ENCODE results near the gene ADO.

DNA sequence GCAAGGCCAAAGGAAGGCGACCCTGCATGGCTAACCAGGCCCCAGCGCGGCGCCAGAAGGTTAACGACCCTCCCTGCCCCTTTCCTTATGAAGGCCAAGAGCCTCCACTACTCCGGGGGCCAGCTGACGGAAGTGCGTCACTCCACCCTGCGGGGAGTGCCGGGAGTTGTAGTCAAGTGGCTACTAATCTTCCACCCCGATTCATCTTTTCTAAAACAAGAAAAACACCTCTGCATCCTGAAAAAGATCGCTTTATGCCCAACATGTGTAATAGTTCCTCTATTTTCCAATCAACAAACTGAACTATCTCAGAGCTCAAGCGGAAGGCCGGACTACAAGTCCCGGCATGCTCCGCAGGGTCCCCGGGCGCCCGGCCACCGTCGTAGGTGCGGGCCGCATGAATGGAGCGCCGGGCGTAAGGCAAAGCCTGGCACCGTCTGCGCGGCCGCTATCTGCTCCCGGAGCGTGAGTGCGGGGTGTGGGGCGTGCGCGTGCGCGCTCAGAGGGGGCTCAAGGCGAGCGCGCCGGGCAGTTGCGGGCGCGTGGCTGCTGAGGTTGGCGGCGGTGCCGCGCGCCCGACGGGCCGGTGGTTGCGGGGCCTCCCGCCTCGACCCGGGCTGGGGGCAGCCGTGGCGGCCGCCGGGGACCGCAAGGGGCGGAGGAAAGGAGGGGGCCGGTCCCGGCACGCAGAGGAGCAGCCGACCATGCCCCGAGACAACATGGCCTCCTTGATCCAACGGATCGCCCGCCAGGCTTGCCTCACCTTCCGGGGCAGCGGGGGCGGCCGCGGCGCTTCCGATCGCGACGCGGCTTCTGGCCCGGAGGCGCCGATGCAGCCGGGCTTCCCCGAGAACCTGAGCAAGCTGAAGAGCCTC lies at the start of gene ADO:
- TF ChIP-seq, protein P1, sequence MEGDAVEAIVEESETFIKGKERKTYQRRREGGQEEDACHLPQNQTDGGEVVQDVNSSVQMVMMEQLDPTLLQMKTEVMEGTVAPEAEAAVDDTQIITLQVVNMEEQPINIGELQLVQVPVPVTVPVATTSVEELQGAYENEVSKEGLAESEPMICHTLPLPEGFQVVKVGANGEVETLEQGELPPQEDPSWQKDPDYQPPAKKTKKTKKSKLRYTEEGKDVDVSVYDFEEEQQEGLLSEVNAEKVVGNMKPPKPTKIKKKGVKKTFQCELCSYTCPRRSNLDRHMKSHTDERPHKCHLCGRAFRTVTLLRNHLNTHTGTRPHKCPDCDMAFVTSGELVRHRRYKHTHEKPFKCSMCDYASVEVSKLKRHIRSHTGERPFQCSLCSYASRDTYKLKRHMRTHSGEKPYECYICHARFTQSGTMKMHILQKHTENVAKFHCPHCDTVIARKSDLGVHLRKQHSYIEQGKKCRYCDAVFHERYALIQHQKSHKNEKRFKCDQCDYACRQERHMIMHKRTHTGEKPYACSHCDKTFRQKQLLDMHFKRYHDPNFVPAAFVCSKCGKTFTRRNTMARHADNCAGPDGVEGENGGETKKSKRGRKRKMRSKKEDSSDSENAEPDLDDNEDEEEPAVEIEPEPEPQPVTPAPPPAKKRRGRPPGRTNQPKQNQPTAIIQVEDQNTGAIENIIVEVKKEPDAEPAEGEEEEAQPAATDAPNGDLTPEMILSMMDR (IDR thresholded peaks at IDR 0.05), result no peak
- TF ChIP-seq EZH2phosphoT487 (IDR thresholded peaks at IDR 0.05; ENCODE audit: borderline replicate concordance, low read depth), result no peak
- no peak for TF ChIP-seq CHD2 (IDR thresholded peaks at IDR 0.05; ENCODE audit: low read length, partially characterized antibody)
- TF ChIP-seq RCOR1 (IDR thresholded peaks at IDR 0.05; ENCODE audit: low read length), result no peak
- TF ChIP-seq, protein P2, sequence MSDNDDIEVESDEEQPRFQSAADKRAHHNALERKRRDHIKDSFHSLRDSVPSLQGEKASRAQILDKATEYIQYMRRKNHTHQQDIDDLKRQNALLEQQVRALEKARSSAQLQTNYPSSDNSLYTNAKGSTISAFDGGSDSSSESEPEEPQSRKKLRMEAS (IDR thresholded peaks at IDR 0.05; ENCODE audit: low read depth), result peak; percentile 46; the same call in 1 of the 2 replicates
- TF ChIP-seq SIN3A (IDR thresholded peaks at IDR 0.05; ENCODE audit: borderline replicate concordance, low read depth, low read length), result no peak
- TF ChIP-seq GATA2 (CRISPR knock-in tag; IDR thresholded peaks at IDR 0.05), result no peak
- TF ChIP-seq, protein P3, sequence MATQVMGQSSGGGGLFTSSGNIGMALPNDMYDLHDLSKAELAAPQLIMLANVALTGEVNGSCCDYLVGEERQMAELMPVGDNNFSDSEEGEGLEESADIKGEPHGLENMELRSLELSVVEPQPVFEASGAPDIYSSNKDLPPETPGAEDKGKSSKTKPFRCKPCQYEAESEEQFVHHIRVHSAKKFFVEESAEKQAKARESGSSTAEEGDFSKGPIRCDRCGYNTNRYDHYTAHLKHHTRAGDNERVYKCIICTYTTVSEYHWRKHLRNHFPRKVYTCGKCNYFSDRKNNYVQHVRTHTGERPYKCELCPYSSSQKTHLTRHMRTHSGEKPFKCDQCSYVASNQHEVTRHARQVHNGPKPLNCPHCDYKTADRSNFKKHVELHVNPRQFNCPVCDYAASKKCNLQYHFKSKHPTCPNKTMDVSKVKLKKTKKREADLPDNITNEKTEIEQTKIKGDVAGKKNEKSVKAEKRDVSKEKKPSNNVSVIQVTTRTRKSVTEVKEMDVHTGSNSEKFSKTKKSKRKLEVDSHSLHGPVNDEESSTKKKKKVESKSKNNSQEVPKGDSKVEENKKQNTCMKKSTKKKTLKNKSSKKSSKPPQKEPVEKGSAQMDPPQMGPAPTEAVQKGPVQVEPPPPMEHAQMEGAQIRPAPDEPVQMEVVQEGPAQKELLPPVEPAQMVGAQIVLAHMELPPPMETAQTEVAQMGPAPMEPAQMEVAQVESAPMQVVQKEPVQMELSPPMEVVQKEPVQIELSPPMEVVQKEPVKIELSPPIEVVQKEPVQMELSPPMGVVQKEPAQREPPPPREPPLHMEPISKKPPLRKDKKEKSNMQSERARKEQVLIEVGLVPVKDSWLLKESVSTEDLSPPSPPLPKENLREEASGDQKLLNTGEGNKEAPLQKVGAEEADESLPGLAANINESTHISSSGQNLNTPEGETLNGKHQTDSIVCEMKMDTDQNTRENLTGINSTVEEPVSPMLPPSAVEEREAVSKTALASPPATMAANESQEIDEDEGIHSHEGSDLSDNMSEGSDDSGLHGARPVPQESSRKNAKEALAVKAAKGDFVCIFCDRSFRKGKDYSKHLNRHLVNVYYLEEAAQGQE (IDR thresholded peaks at IDR 0.05; ENCODE audit: low read depth, low read length), result no peak
- no peak; the same call in none of the 2 replicates for TF ChIP-seq POLR2AphosphoS5 (IDR thresholded peaks at IDR 0.05; ENCODE audit: low read depth, low read length)
- TF ChIP-seq, protein P4, sequence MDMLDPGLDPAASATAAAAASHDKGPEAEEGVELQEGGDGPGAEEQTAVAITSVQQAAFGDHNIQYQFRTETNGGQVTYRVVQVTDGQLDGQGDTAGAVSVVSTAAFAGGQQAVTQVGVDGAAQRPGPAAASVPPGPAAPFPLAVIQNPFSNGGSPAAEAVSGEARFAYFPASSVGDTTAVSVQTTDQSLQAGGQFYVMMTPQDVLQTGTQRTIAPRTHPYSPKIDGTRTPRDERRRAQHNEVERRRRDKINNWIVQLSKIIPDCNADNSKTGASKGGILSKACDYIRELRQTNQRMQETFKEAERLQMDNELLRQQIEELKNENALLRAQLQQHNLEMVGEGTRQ (IDR thresholded peaks at IDR 0.05; ENCODE audit: borderline replicate concordance, low read depth, low read length), result no peak
- no peak for TF ChIP-seq RFX5 (IDR thresholded peaks at IDR 0.05; ENCODE audit: low read length)
- no peak for TF ChIP-seq JUND (IDR thresholded peaks at IDR 0.05)

All from SK-N-SH (cell line).